HS-5 (cell line): Measurements from ENCODE around the gene ESYT3.
"Not testable (repeated sequence)": the region's sequence is repeated elsewhere in the genome, so short reads cannot be mapped to it uniquely, and the experiment has no call there.

Experiments used
- DNase-seq: peaks from one replicate; pipeline ENCODE4 v3.0.0-alpha.2; 2012; ENCODE audit warnings: low read depth

The ESYT3 gene

DNA sequence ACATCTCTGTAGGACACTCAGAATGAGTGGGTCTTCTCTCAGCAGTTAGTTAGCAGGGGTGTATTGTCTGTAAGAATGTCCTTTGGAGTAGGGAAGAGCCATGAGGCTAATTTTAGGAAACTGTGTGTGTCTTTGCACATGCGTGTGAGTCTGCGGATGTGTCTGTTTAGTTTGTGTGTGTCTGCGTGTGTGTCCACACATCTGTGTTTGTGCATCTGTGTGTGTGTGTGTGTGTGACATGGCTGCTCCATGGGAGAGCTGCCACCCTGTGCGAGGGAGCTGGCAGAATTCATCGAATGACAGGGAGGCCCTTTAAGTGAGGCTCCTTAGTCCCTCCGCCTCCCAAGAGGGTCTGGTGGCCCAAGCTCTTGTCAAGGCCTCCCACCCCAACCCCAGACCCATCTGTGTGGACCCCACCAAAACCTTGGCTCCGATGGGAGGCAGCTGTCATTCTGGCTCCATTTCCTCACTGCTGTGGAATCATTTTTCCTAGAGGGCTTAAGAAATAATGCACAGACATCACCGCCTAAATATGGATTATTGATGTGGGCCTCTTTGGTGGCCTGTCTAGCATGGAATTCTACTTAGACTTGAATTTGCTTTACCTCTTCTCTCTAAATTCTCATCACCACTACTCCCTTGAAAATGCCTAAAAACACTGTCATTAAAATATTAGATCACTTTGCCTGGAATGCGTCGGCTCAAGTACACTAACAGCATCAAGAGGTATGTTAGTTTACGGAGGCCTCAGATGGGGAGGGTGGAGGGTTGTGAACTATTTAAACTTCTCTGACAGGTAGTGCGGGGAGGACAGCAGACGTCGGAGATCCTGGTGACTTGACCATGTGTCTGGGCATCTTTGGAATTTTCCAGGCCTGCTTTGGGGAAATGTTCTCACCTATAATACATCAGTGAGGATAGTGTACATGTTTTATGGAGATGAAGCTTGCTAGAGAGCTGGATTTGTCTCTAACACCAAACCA is 9.4 kb downstream of the ESYT3 start:
- DNase-seq: no peak

DNA sequence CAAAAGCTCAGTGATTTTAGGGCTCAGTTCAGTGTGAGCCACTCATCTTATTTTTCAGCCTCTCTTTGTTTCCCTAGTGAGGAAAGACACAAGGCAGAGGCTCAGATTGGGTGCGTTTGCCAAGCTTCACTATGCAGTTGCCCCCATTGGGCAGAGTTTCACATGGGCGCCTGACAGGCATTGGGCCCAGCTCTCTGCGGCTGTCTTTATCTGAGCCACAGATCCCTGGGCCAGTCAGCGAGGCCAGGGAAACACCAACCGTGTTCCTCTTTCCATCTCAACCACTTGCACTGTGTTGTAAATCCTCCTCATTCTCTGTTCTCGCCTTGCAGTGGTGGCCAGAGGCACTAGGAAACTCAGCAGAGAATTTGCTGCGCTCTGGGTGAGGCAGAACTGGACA is 10.8 kb downstream of the ESYT3 start:
- DNase-seq: no peak

DNA sequence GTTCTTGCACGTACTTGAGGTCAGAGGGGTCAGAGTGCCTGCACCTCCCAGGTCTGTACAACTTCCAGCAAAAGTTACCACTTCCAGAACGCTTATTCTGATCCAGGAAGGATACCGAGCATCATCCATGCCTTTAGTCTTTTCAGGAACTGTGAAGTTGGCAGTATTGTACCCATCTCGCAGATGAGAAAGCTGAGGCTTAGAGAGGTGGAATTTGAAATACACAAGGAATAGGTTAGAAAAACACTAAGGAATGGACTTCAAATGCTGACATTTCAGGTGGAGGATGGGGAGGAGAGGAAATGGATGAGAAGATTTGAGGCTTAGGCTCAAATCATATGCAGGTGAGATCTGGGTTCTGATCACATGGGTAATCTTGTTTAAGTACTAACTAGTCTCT is 11.2 kb downstream of the ESYT3 start:
- DNase-seq: no peak

DNA sequence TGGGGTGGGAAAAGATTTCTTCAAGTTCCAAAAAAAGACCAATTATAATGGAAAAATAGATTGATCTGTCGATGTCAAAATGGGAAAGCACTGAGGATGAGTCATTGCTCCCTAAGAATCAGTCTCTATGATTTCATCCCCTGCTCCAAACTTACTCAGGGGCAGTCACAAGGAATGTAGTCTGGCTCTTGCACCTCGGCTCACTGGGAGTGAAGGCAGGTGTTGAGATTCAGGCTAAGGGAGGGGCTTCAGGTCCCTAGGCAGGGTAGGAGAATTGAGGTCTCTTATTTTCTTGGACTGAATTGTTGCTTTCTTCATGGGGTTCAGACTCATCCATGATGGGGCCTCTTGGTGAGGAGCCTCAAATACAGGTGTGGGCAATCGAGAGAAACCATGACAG is 14.2 kb downstream of the ESYT3 start:
- DNase-seq: no peak

DNA sequence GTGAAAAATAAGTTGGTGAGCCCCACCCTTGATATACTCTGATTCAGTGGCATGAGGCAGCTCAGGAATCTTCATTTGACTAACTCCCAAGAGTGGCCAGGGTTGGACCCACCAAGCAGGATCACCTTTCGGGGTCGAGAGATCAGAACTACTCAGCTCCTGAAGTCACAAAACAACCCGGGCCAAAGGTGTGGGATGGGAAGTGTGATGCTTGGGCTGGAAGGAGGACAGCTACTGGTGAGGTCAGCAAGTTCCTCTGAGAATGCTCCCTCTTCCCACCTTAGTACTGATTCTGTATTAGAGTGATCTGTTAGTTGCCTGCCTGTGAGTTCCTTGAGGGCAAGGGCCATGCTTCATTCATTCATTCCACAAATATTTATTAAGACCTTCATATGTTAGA is 15.1 kb downstream of the ESYT3 start:
- no peak for DNase-seq

DNA sequence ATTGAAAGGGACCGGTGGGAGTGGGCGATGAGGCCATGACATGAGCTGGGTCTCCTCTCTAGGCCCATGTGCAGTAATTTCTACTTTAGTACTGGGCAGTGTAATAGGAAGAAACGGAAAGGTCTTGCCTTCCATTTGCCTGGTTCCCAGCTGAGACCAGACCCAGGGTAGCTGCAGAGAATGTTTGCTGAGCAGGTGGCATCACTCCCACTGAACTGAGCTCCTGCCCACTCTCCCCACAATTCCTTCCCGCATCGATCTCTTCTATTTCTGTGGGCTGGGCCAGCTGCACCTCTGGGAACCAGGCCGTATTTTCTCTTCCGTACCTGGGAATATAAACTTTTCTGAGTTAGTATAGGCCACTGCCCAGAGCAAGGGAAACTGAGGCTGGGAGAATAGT is 15.8 kb downstream of the ESYT3 start:
- DNase-seq: no peak

DNA sequence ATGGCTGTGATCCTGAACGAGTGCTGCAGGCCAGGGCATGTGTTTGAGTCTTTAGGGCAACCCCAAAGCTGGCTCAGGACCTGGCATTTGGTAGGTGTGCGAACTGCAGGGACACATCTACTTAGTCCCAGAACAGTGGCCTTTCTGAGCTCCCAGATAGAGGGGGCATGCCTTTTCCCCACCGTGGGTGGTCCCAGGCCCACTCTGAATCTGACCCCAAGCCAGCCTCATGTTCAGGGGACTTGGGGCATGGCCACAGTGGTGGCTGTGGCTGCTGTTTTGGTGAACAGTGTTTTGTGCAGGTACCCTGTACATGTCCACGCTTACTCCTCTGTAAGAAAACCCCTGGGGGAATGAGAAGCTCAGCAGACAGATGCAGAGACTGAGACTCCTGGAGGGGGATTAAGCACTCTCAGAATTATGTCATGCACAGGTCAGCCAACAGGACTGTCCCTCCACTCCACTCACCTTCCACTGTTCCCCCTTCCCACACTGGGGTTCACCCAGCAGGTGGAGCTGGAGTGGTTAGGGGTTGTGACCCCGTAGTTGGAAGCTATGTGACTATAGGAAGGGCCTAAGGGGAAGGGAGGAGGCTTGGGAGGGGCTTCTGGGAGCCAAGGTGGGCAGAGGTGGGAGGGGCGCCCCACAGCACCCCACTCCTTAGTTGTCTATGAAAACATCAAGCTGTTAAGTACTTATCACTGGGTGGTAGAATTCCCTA is 16.4 kb downstream of the ESYT3 start:
- no peak for DNase-seq

DNA sequence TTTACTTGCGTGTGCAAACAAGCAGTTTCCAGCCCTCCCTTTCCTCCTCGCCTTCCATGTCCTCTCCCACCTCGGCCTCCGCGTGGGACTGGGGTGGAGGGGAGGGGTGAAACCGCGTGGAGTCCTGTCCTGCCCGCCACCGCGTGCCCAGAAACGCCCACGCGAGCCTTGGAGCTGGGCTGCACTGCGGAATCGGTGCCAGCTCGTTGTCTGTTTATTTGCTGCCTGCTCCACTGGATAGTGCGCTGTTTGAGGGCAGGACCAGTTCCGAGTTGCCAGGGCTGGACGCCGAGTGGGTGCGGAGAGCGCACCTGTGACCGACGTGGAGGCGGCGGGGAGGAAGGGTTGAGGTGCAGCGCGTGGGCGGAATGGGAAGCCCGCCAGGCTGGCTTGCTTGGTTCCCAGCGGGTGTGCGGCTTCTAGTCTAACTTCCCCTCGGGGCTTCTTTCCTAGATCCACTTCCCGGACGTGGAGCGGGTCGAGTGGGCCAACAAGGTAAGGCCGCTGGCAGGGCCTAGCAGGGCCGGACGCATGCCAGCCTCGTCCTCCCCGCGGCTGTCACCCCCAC is 17.3 kb downstream of the ESYT3 start:
- DNase-seq: no peak

DNA sequence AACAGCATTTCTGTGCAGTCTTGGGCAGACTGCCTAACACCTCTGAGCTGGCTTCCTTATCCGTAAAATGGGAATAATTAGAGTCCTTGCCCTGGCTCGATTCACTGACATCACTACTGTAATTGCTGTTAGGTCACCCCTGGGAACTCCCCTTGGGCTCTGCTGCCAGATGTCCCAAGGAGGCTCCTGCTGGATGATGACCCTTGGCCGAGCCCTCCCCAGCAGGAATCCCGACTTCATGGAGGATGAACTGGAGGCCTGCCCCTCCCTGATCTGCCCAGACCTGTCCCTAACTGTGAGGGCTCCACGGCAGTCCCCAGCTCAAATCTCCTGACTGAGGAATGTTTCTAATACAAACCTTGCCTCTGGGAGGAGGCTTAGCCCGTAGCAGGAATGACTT is 18.0 kb downstream of the ESYT3 start:
- no peak for DNase-seq

DNA sequence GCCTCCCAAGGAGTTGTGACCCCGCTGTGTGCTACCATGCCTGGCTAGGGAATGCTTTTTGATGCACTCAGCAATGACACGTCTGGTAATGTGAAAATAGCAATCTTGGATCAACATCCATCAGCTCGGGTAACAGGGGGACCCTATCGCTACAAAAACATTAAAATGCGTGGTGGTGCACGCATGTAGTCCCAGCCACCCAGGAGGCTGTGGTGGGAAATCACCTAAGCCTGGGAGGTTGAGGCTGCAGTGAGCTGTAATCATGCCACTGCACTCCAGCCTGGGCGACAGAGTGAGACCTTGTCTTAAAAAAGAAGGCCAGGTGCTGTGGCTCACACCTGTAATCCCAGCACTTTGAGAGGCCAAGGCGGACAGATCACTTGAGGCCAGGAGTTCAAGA is 19.5 kb downstream of the ESYT3 start:
- DNase-seq: not testable (repeated sequence)

DNA sequence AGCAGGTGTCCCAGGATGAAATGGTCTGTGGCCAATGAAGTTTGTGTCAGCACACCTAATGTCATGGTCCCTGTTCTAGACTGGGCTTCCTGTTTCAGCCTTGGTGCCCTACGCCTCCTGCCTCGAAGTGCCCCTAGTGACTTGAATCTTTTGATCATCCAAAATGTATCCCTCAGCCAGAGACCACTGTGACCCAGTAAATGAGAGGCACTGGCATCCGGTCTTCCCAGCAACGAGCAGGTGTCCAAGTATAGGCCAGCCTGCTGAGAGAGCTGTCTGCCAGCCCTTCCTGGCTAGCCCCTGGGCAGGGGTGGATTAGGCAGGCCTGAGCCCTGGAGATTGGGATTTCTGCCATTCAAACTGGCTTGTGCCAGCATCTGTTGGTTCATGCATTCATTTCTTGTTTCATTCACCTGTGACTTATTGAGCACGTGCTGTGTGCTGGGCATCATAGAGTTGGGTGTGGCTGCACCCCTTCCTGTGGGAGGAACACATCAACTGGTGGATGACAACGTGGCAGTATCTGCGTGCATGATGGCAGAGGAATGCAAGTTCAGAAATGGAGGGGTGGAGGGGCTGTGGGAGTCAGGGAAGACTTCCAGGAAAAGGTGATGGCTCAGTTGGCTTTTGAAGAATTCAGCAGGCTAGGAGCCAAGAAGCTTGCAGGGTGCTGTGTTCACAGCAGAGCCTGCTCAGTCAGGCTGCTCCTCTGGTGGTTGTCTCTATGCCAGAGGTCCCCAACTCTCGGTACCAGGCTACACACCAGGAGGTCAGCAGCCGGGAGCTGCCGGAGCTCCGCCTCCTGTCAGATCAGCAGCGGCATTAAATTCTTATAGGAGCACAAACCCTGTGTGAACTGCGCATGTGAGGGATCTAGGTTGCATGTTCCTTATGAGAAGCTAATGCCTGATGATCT is 21.6 kb downstream of the ESYT3 start:
- no peak for DNase-seq

DNA sequence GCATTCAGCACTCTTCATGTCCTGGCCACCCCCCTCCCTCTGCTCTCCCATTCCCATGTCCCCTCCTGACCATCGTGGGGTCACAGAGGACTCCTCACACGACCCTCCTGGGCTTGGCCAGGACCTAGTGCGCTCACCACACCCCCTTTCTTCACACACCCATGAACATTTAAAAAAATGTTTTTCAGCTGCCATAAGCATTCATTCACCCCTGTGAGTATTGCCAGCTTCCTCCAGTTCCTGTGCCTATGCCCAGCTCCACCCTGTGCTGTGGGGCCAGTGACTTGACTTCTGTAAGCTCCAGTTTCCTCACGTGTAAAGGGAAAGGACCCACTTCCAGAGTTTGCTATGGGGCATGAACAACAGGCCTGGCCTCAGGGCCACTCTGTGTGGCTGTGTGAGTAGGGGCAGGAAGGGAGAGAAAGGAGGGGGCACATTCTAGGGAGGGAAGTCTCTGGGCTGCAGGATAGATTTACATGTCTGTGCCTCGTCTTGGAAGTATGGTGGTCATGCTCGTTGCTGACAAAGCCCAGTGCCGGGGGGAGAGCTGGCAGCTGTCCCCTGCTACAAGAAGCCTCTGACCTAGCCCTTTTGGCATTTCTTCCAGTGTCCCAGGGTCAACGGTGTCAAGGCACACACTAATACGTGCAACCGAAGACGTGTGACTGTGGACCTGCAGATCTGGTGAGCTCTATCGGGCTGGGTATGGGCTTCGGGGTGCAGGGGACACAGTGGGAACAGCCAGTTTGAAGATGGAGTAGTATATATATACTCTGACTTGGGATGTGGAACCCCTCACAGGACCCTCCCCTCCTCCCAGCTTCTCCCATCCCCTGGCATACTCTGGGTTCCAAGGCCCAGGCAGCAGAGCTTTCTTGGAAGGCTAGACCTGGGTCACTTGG is 22.8 kb downstream of the ESYT3 start:
- DNase-seq: no peak

DNA sequence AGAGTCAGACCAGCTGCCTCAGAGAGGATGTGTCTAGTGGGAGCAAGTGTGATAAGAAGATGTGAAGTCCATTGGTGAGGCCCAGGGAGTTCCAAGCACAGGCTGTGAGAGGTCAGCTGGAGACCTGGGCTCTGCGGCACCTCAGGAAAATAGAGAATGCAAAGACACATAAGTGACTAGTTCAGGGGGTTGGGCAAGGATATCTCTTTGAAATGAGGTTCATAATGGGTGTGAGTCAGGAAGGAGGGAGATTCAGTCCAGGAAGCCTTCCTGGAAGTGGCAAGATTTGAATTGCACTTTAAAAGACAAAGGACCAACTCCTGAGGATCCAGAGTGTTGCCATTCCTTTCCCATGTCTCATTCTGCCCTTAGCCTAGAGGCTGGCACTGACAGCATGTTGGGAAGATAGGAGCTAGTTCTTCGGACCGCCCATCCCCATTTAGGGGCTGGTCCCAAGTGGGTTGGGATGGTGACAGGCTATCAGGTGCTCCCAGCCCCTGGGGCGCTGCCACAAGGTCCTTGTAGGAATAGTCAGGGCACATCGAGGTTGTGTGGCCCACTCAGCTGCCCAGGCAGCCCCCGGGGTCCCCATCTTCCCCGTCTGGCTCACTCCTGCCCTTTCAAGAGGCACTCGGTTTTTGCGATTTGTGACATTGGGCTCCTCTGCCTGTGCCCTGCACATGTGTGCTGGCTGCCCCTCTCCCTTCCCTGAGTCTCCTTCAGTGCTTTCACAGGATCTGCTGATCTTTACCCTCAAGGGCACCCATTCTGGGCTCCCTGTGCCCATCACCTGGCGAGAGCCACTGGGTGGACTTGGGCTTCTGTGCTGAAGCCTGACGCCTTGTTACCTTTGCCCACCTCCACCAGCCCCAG is 23.7 kb downstream of the ESYT3 start:
- DNase-seq: no peak

DNA sequence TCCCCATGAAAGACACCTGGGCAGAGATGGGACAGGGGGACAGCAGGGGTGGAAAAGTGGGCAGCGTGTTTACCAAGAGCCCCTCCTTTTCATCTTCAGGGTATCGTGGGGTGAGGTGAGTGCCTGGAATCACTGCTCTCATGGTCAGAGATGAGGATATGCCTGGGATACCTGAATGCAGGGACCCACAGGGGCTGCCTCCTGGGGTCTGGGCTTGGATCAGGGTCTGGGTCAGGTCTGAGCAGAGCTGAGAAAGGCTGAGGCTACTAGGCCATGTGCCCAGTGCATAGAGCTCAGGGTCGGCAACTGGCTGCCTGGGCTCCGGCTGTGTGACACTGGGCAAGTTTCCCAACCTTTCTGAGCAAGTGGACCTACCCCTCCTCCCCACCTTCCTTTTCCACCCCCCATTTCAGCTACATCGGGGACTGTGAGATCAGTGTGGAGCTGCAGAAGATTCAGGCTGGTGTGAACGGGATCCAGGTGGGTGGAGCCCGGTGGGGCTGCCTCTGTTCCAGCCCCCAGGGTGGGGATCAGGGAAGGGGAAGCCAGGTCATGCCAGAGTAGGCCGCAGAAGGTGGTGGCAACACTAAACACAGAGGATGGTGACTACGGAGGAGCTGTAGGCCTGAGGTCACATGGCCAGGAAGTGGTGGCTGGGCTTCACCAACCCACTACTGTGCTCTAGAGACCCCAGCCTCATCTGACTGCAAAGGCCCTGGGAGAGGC is 24.5 kb downstream of the ESYT3 start:
- DNase-seq: no peak

DNA sequence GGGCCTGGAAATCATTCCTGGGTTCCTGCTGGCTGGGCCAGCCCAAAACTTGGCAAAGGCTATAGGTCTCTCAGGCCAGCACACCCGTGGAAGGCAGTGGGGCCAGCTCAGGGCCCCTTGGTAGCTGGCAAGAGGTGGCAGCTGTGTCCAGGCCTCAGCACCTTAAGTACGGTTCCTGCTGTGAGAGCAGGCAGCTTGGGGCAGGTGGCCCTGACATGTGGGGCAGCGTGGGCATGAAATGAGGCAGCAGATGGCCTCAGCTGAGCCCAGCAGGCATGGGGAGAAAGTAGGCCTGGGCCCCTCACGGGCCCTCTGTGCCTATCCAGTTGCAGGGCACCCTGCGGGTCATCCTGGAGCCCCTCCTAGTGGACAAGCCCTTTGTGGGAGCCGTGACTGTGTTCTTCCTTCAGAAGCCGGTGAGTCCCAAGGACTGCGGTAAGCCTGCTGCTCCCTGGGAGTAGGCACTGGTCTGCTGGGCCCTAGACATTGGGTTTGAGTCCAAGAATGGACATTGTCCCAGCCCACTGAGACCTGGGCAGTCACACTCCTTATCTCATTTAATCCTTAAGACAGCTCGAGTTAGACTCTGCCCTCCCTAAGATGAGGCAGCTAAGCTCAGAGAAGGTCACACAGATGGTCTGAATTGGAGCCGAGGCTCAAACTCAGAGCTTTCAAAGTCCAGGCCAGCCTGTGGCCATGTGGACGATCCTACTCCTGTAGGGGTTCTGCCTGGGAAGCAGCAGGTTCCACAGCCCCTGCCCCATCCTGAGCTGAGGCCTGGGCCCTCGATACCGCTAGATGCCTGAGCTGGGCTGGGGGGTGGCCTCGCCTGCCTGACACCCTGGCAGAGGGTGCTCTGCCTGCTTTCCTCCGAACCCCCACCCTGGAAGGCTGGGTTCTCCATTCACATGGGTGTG is 25.5 kb downstream of the ESYT3 start:
- no peak for DNase-seq

DNA sequence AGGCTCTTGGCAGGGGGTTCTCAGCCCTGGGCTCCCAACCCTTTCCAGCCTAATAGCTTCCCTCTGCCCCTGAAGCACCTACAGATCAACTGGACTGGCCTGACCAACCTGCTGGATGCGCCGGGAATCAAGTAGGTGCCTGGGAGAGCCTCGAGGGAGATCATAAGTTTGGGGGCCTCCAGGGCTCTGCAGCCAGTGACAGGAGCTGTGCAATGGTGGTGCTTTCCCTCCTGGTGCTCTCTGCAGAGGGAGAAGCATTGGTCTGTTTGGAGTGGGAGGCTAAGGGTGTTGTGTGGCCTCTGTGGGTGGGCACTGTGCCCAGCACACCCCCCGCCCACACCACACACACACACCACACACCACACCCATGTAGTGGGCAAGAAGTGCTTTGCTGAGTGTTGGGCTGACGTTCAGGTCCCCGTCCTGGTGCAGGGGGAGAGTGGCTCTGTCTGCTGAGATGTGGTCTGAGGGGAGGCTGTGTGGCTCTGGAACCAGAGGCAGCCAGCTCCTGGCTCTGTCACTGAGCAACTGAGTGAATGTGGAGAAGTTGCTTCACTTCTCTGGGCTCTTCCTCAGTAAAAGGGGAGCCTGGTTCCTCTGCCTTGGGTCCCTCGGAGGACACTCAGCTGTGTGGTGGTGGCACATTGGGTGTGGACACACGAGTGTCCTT is 26.3 kb downstream of the ESYT3 start:
- no peak for DNase-seq

DNA sequence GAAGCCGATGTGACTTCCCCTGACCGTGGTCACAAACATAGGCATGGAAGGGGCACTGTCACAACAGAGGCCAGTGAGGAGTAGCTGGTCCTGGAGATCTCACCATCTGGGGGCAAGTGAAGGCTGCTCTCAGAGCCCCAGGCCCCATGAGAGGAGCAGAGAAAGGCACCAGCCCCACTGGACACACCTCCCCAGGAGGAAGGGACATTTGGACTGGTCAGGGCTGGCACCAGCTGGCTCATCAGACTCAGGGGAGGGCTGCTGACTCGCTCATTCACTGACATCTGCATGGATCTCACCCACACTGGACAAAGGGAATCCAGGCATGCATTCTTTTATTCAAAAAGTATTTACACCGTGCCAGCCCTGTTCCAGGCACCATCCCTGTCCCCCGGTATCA is 26.8 kb downstream of the ESYT3 start:
- no peak for DNase-seq

DNA sequence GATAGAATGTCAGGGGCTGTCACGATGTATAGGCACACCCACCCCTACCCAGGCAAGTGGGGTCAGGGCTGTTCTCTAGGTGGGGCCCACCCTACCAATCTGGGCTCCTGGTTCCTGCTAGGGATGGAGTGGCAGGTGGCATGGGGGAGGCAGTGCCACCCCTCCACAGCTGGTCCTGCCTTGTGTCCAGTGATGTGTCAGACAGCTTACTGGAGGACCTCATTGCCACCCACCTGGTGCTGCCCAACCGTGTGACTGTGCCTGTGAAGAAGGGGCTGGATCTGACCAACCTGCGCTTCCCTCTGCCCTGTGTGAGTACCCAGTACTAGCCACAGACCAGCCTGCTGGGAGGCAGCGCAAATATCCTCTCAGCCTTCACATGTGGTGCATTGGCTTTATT is 27.5 kb downstream of the ESYT3 start:
- no peak for DNase-seq
